Measurements from ENCODE around the gene BBOF1. TPM values are rescaled to one million over a fixed set of nuclear protein-coding genes. Genes with fewer than 3 reads are reported as not detected.
"Not testable (repeated sequence)": the region's sequence is repeated elsewhere in the genome, so short reads cannot be mapped to it uniquely, and the experiment has no call there.

BBOF1 gene
- total RNA-seq, 1 donor from 2014 or later: 3.8 TPM

DNA sequence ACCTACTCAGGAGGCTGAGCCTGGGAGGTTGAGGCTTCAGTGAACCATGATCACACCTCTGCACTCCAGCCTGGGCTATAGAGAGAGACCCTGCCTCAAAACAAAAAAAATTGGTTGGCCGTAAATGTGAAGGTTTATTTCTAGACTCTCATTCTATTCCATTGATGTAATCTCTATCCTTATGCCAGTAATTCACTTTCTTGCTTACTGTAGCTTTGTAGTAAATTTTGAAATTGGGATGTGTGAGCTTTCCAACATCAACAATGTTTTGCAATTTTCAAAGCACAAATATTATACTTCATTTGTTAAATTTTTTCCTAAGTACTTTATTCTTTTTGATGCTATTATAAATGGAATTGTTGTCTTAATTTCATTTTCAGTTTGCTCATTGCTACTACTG lies 90.2 kb downstream of the BBOF1 start:
- H3K9me3 ChIP-seq (replicated peaks): no peaks in the 10 kb centered on the region
- no peak overlapping the region for H3K4me3 ChIP-seq
- DNase-seq: no peak
- TF ChIP-seq, protein P1, sequence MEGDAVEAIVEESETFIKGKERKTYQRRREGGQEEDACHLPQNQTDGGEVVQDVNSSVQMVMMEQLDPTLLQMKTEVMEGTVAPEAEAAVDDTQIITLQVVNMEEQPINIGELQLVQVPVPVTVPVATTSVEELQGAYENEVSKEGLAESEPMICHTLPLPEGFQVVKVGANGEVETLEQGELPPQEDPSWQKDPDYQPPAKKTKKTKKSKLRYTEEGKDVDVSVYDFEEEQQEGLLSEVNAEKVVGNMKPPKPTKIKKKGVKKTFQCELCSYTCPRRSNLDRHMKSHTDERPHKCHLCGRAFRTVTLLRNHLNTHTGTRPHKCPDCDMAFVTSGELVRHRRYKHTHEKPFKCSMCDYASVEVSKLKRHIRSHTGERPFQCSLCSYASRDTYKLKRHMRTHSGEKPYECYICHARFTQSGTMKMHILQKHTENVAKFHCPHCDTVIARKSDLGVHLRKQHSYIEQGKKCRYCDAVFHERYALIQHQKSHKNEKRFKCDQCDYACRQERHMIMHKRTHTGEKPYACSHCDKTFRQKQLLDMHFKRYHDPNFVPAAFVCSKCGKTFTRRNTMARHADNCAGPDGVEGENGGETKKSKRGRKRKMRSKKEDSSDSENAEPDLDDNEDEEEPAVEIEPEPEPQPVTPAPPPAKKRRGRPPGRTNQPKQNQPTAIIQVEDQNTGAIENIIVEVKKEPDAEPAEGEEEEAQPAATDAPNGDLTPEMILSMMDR (IDR thresholded peaks at IDR 0.05; ENCODE audit: borderline replicate concordance): no peak
- no peak overlapping the region for H3K27ac ChIP-seq (replicated peaks)
- peaks cover 18% of the 10 kb centered on the region for H3K36me3 ChIP-seq
- intact Hi-C loops (cut with micrococcal nuclease): no loop called here
- no peaks in the 10 kb centered on the region for H3K4me1 ChIP-seq
- H3K27me3 ChIP-seq (ENCODE audit: low read depth): no peaks in the 10 kb centered on the region

DNA sequence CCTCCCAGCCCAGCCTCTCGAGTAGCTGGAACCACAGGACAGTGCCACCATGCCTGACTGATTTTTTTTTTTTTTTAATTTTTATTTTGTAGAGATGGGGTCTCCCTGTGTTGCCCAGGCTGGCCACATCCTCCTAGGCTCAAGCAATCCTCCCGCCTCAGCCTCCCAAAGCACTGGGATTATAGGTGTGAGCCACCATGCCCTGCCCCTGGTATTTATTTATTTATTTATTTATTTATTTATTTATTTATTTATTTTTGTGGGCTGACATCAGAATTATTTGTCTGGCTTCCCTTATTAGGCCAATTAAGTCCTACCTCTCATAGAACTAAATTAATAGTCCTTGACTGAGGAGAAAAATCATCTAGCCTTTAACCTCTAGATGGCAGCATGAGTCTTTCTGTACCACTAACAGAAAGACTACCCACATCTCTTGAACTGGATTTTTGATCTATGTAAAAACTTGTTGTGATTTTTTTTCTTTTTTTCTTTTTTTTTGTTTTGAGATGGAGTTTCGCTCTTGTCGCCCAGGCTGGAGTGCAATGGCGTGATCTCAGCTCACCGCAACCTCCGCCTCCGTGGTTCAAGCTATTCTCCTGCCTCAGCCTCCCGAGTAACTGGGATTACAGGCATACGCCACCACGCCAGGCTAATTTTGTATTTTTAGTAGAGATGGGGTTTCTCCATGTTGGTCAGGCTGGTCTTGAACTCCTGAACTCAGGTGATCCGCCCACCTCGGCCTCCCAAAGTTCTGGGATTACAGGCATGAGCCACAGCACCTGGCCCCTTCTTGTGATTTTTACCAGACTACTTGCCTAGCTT lies 92.5 kb downstream of the BBOF1 start:
- H3K4me3 ChIP-seq; H3K27me3 ChIP-seq (ENCODE audit: low read depth); H3K36me3 ChIP-seq; DNase-seq; H3K27ac ChIP-seq (replicated peaks); H3K9me3 ChIP-seq (replicated peaks); H3K4me1 ChIP-seq: not testable (repeated sequence)
- TF ChIP-seq, protein P1 (IDR thresholded peaks at IDR 0.05; ENCODE audit: borderline replicate concordance): peak; percentile 71
- intact Hi-C loops (cut with micrococcal nuclease): loop anchor here (10.0 kb wide), 1 partner anchor 133 kb away; no protein-coding TSS in a partner anchor

Other genes starting within 250 kb of the BBOF1 start
- 37.4 TPM for gene PTGR2, start 167.5 kb upstream of the BBOF1 start, total RNA-seq
- gene ZNF410, start 132.5 kb upstream of the BBOF1 start, total RNA-seq: 16.5 TPM
- 4.7 TPM for gene FAM161B, start 69.3 kb upstream of the BBOF1 start, total RNA-seq
- 49.8 TPM for gene COQ6, start 69.0 kb upstream of the BBOF1 start, total RNA-seq
- 6.3 TPM for gene ENTPD5, start 61 bp upstream of the BBOF1 start, total RNA-seq
- 69.6 TPM for gene ALDH6A1, start 65.1 kb downstream of the BBOF1 start, total RNA-seq
- gene LIN52, start 65.6 kb downstream of the BBOF1 start, total RNA-seq: 8.0 TPM
- not detected for gene VSX2, start 220.1 kb downstream of the BBOF1 start, total RNA-seq